Measurements from ENCODE around the gene TRANK1.
A peak's percentile ranks its signal among the peaks of the same experiment; 100 is the strongest.

DNA sequence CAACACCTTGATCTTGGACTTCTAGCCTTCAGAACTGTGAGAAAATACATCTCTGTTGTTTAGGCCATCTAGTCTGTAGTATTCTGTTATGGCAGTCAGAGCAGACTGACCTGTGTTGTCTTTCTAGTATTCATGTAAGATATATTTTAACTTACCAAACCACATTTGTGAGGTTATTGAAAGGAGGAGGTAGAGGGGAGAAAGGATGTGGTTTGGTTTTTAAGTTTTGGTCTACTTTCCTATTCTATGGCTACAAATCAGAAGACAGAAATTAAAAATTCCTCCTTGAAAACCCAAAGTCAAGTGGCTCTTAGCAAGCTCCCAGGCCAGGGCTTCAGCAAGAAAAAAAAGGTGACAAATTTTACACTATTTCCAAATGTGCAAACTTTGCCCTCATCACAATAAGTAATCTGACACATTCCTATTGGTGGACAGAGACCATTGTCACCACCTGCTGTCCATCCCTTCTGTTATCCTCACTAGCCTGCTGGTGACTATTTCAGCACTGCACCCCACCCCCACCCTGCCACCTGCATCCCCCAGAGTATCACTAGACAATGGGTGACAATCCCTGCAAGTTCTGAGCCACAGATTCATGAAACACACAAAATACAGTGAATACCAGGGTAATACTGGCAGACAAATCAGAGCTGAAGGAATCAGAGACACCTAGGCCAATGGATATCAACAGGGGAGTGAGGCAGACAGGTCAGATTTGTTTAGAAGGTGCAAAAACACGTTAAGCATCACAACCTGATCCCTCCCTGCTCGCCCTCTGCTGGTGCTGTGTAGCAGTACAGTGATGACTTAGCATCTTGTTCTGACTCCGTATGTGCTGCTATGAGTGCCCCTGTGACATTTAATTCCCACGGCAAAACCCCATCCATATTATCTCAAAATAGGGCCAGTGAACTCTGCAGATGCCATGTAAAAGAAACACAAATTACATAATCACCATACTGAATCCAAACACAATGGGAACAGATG is 101.5 kb downstream of the TRANK1 start:
- TF ChIP-seq CTCF (IDR thresholded peaks at IDR 0.05; ENCODE audit: insufficient read depth, low read length, poor library complexity, severe bottlenecking) (peak; percentile 35), EZH2phosphoT487 (conservative IDR thresholded peaks at IDR 0.05; ENCODE audit: low read length) (no peak)
